NCI-H1694 (cell line): ENCODE results near the gene BPIFB3.

Experiments used
- DNase-seq: peaks from one replicate; lab custom pipeline; 2025; lab: John Stamatoyannopoulos, UW

Gene BPIFB3, protein sequence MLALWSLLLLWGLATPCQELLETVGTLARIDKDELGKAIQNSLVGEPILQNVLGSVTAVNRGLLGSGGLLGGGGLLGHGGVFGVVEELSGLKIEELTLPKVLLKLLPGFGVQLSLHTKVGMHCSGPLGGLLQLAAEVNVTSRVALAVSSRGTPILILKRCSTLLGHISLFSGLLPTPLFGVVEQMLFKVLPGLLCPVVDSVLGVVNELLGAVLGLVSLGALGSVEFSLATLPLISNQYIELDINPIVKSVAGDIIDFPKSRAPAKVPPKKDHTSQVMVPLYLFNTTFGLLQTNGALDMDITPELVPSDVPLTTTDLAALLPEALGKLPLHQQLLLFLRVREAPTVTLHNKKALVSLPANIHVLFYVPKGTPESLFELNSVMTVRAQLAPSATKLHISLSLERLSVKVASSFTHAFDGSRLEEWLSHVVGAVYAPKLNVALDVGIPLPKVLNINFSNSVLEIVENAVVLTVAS

DNA sequence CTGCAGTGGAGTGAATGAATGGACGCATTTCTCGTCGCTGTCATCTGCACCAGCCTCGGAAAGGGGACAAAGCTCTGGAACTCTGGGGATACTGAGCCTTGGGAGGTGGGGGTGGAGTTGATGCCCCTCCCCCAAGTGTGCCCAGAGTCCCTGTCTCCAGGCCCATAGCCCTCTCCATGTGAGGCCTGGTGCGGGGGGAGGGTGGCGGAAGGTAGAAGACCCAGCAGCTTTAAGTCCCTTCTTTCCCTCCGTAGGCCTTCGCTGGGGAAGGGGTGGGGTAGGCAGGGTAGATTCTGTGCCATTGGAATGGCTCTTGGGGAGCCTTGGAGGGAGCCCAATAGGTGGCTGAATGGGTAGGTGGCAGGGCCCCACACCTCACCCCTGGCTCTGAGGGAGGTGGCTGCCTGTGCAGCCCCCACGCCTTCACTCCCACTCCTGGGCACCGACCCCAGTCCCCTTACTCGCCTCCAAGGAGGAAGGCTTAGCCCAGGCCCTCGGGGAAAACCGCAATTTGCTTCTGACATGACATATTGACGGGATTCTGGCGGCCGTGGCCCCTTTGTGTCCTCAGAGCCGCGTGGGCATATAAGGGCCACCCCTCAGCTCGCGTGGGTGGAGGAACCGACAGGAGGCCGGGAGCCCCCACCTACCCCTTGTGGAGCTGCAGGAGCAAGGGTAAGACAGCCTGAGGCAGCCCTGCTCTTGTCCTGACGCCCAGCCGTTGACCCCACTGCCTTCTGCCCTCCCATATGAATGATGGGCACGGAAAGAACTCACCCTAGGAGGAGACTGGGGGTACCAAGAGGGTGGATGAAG lies at the start of gene BPIFB3:
TSS of gene BPIFB3 (plus strand) at position 613 of the 816 bp plus-strand sequence. CDS start 1,533 bp downstream, outside the sequence.
- DNase-seq: no peak

DNA sequence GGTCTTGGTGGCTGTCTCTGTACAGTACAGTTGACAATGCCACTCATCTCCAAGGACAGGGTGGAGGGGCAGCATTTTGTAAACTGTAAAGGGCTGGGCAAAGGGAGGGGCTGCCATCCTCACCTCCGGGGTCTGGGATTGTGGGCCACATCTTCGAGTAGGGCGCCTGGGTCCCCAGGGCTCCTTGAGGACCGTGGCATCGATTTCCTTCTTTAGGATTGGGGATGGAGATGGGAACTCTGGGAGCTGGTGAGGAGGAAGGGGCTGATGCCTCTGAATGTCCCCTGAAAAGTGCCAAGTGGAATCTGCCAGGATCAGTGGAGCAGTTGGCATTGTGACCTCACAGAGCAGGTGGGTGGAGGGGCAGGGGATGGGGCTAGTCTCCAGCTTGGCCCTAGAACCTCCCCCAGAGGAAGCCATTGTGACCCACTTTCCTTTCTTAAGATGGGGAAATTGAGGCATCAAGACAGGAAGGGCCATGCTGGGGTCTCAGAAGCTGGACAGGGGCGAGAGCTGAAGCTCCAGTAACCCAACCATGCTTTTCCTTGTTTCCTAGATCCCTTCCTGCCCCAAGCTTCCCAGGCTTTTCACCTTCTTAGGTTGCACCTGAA lies 49.5 kb upstream of the BPIFB3 start, which contains the start of gene SUN5:
TSS of gene SUN5 (minus strand) at position 293 of the 611 bp plus-strand sequence. CDS start at position 200, 93 bp downstream.
- no peak for DNase-seq

DNA sequence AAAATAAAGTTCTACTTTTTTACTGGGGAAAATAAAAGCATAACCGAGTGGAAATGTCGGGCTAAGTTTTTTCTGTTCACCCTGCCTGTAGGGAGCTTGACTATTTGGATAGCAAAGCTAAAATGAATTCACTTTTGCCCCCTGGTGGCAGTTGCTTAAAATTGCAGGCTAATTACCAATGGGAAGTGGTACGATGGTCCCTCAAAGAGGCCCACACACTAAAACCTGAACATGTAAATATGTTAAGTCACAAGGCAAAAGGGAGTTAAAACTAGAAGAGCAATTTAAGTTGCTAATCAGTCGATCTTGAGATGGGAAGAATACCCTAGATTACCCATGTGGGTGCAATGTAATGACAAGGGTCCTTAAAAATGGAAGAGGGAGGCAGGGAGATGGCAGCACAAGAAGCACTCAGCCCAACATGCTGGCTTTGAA lies 48.6 kb upstream of the BPIFB3 start:
- no peak for DNase-seq

DNA sequence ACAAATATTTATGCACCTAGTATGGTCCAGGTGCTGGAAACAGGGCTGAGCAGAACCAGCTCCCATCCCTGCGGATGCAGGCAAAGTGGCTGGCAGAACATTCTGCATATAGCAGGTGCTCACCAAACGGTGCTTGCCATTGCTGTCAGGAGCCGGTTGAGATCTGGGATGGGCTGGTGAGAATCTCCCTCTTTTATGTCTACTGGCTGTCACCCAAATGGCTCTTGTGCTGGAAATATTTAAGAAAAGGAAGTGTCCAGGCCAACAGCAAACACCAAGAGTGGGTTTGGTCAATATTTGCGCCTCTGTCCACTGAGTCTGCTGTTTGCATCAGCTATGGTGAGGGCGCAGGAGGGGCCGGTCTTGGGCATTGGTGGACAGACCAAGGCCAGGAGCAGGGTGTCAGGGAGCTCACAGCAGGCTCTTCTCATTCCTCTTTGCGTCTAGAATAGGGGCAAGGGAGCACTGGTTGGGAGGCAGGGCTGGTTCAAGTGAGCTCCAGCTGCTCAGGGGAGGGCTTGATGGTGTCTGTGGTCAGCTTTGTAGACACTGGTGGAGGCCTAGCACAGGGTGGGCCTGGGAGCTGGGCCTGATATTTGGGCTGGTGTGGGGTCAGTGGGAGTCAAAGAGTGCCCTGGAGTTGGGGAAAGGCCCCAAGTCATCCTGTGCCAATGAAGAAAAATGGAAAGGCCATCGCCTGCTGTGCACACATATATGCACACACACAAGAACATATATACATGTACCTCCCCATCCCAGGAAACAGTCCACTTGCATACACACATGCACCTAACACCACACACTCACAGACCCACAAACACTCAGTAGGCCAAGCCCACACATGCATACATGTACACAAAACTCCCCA lies 47.6 kb upstream of the BPIFB3 start:
- no peak for DNase-seq

DNA sequence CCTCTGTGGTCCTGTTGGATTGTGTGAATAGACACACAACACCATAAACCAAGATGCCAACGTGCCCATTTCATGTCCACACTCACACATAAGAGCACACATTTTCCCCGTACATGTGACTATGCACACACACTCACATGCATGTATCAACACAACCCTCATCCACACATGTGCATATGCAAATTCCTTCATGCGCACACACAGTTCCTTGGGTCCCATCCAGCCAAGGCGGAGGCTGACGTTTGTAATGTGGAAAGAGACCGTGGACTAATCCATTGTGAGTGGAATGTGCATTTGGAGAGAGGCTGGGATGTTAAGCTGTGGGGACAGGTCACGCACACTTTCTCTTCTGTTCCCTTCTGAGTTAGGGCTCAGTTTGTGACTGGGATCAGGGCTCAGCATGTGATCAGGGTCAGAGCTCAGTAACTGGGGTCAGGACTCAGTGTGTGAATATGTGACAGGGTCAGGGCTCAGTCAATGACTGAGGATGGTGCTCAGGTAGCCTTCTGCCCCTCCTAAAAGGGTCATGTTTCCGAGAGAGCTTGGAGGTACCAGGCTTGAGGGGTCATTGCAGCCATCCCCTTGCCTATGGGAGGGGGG lies 46.8 kb upstream of the BPIFB3 start:
- DNase-seq: no peak

DNA sequence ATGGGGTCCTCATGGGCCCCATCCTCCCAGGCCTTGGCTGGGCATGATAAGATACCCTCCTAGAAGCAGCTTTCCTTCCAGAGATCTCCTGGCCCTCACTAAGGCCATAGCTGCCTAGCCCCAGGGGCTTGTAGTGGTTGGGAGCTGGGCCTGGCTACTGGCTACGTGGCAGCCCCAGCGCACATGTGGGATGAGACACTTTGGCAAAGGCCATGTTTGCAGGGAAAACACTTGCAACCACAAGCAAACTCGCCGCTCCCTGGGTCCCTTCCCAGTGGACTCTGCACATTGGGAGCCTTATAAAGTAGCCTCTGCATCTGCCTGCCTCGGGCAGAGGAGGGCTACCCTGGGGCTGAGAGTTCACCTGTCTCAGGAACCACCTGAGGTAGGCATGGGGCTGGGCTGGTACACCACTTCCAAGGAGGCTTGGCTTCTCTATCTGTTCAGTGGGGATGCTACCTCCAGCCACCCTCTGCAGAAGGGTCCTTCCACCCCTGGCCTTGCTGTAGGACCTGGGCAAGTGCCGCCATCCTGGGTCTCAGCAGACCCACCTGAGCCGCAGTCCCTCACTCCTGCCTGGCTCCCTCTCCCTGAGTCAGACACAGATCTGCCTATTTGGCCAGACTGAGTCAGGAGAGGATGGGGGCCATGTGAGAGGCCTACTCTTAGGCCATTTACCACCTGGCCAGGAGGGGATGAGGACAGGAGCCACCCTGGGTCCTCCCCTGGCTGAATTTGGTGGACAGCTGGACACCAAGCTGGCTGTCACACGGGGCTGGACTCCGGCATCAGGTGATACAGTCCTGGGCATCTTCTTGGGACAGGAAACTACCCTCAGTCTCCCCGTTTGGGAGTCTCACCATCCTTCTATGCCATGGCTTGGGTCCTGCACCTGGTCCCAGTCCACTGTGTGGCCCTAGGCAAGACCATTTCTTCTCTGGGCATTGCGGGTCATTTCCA lies 46.0 kb upstream of the BPIFB3 start, which contains the start of gene BPIFB2:
TSS of gene BPIFB2 (plus strand) at position 329 of the 960 bp plus-strand sequence. CDS start 871 bp downstream, outside the sequence.
- DNase-seq: no peak

DNA sequence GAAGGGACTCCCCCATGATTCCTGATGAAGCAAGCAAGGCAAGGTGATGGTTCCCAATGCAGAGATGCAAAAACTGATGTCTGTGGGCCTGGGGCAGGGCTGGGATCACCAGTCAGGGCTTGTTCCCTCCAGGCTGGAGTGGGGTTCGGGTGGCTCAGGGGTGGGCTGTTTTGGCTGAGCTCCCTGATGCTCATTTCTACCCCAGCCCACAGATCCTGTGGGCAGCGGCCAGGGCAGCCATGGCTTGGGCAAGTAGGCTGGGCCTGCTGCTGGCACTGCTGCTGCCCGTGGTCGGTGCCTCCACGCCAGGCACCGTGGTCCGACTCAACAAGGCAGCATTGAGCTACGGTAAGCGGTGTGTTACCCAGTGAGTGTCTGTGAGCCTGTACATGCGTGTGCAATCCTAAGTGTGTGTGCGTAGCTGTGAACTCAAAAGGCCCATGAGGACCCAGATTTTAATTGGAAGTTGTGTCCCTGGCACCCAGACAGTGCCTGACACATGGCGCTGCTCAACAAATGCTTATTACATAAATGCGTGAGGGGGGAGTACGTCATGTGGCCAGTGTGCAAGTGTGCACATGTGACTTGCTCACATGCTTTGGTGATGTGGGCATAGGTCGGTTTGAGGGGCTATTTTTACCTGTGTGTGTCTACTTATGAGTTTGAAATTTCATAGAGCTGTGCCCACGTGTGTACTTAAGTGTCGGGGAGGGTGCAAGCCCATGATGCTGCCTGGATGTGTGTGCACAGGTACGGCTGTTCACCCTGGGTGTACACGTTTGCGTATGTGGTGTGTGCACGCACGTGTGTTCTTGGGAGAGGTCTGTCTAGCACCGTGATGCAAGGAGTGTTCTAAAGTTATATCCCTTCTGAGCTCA lies 45.1 kb upstream of the BPIFB3 start:
- DNase-seq: no peak

DNA sequence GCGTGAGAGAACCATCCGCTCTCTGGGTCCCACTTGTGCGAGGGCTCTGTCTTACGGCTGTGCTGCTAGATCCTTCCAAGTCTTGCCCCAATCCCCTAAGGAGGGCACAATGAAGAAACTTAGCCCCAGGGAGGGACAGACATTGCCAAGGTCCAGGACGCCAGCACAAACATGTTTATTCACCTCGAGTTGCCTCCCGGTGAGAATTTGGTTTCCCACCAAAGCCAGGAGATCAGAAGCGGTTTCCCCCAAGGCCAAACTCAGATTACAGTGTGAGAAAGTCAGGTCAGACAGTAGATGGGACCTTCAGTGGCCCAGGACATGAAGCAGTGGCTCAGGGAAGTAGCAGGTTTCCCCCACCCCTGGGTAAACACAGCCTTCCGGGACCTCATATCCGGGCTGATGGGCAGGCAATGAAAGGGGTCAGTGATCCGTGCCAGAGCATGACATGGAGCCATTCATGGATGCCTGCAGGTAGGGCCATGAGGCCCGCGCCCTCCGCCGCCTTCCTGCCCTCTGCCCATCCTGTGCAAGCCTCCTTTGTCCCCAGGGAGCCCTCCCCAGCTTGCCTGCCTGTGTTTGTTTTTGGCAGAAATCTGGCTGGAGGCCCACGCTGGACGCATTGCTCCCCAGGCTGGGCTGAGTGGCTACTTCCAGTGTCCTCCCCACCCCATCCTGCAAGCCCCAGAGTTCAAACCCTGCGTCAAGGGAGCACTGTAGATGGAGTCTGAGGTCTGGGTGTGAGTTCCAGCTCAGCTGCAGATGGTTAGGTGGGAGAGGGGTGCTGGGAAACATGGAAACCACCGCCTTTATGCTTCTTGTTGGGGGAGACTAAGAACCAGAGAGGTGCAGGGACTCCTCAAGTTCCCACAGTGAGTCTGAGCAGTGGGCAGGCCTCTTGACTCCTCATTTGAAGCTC lies 44.2 kb upstream of the BPIFB3 start:
- no peak for DNase-seq

DNA sequence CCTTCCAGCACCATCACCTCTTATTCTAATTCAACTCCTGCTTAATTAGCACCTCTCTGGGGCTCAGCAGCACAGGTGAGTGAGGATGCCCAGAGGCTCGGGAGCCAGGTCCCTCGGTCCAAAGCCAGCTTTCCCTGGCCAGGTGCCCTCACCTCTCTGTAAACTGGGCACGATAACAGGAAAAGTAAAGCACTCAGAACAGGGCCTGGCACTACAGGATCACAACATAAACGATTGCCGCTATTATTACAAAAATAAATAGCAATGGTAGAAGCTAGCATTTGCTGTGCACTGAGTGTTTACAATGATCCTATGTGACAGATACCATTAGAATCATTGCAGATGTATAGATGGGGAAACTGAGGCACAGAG lies 43.6 kb upstream of the BPIFB3 start:
- no peak for DNase-seq

DNA sequence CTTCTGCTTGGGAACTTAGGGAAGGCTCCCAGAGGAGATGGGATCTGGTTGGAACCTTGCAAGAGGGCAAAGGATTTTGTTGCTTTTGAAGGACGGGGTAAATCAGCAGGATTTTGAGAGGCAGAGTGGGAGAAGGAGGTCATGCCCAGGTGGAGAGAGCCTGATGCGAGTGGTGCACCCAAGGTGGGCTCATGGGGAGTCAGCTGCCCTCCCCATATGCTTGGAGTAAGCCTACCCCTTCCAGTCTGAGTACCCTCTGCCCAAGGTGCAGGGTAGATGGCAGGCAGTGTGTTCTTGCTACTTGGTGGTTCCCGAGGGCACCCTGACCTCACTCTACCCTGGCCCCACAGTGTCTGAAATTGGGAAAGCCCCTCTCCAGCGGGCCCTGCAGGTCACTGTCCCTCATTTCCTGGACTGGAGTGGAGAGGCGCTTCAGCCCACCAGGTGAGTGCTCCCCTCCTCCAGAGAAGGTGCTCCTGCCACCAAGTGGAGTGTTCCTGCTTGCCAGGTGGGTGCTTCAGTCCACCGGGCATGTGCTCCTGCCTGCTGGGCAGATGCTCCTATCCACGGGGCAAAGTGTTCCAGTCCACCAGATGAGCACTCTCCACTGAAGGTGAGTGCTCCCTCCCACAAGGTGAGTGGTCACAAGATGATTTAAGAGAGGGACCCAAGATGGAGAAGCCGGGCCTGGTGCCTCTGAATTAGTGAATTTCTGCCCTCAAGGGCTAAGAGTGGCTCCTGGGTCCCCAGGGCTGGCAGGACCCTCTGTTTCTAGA lies 42.8 kb upstream of the BPIFB3 start:
- no peak for DNase-seq

DNA sequence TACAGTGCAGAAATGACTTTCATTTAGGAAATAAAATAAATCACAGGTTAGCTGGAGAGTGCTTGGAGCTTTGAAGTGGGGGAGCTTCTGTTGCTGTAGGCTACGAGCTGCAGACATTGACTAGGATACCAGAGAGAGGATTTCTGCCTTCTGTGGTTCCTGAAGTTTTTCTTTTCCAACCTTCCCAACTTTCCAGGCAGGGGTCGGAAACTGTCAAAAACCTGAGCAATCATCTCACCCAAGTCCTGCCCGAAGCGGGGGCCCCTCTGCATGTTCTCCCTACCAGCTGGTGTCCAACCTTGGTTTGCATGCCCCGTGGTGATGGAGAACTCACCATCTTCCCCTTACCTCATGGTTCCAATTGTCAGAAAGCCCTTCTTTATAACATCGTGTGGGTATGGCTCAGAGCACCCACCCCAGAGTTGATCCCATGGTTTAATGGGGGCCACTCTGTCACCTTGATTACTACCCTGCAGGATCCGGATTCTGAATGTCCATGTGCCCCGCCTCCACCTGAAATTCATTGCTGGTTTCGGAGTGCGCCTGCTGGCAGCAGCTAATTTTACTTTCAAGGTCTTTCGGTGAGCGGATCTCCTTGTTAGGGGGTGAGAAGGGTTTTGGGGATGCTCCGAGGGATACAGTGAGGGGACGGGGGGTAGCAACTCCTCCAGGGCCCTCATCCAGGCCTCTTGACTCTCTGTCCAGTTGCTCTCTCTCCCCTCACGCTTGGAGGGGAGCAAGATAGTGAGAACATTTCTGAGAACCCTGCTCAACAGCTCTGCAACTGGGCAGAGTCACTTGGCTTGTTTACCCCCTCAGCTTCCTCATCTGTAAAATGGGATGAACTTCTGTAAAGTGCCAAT lies 41.1 kb upstream of the BPIFB3 start:
- no peak for DNase-seq

DNA sequence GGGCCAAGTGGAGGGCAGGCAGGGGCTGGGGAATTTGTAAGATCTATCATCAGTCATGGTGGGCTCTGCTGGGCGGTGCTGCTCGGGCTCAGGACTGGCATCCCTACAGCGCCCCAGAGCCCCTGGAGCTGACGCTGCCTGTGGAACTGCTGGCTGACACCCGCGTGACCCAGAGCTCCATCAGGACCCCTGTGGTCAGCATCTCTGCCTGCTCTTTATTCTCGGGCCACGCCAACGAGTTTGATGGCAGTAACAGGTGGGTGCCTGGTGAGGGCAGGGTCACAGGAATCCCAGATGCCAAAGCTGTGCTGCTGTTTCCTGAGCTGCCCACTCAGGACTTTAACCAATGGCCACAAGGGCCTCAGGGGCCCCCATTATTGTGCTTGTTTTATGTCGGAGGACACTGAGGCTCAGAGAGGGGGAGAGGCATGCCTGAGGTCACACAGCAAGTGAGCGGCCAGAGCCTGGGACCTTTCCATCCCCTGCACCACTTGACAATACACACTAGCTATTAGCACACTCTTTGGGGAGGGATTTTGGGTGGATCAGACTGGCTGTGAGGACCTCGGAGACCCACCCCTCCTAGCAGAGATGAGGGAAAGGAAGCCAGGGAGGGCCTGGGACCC lies 39.9 kb upstream of the BPIFB3 start:
- DNase-seq: no peak

DNA sequence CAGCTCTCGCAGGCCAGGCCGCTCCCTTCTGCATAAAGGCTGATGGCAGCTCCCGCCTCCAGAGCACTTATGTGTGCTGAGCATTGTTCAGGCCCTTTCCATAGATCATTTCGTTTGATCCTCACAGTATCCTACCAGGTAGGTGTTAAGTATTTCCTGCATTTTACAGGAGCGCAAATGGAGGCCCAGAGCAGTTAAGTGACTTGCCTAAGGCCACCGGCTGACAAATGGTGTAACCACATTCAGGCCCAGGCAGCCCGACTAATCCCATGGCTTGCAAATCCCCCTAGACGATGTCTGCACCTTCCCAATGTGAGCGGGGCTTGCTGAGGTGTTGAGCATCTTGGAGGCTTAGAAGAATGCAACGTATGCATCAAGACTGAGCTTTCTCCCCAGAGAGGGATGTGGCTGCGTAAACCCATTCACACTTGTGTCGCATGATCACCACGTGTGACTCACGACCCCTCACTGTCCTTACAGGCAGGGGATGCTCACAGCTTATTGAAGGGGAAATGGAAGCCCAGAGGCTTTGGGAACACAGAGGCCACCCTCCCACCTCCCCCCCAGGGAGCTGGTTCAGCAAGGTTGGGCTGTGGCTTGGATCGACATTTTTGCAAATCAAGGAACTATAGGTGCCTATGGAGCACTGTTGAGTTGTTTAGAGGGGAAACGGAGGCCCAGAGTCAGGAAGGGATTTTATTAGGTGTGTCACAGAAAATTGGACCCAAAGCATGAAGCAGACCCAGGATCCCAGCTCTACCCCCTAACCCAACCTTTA lies 39.2 kb upstream of the BPIFB3 start:
- DNase-seq: no peak

DNA sequence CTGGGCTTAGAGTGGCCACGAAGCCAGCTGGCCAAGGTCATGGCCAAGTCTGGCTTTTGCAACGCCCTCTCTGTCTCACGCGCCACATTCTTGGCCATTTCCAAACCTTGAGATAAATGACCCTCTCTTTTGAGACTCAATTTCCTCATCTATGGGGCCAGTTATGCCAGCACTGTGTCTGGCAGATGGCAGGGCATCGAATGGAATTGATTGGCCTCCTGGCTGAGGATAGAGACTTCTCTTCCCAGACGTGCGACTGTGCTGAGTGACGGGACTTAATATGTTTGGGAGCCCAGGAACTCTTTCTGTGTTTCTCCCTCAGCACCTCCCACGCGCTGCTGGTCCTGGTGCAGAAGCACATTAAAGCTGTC lies 38.6 kb upstream of the BPIFB3 start:
- DNase-seq: no peak
